Activated CD8-positive, alpha-beta T cell treated with anti-CD3 and anti-CD28 coated beads for 36 hours (primary cell): ENCODE results near the gene SLC15A5. TPM values are rescaled to one million over a fixed set of nuclear protein-coding genes. Genes with fewer than 3 reads are reported as not detected.

Source experiments
- ATAC-seq: fragments of 200-7000 bp; cut with Tn5 transposase; one replicate; pipeline ENCODE4 v1.10.0; 2021; ENCODE audit warnings: mild to moderate bottlenecking, moderate library complexity
- CTCF ChIA-PET: fragments of 350-600 bp; sonication (Branson Sonifier 250); formaldehyde crosslinking; loops from one replicate; lab custom pipeline; 2021; ENCODE audit warnings: antibody characterized with exemption; lab: Charles Lee
- POLR2A ChIA-PET: fragments of 350-600 bp; sonication (Branson Sonifier 250); formaldehyde crosslinking; loops from one replicate; lab custom pipeline; 2021; ENCODE audit warnings: antibody characterized with exemption; lab: Charles Lee
- DNase-seq: peaks from one replicate; pipeline ENCODE4 v3.0.0-alpha.2; 2020
- H3K27ac Mint-ChIP-seq: one replicate; pipeline ENCODE4 v1.8.0; 2021; ENCODE audit warnings: mild to moderate bottlenecking, mixed read lengths
- H3K27me3 Mint-ChIP-seq: one replicate; pipeline ENCODE4 v1.8.0; 2021; ENCODE audit warnings: mixed read lengths
- H3K36me3 Mint-ChIP-seq: one replicate; pipeline ENCODE4 v1.8.0; 2021; ENCODE audit warnings: low read depth, mixed read lengths
- H3K4me1 Mint-ChIP-seq: one replicate; pipeline ENCODE4 v1.8.0; 2021; ENCODE audit warnings: low read depth, mixed read lengths
- H3K4me3 Mint-ChIP-seq: one replicate; pipeline ENCODE4 v1.8.0; 2021; ENCODE audit warnings: mild to moderate bottlenecking, moderate library complexity, mixed read lengths
- H3K9me3 Mint-ChIP-seq: one replicate; pipeline ENCODE4 v1.8.0; 2021; ENCODE audit warnings: mixed read lengths
- intact Hi-C: fragments of 100-400 bp; cut with micrococcal nuclease; formaldehyde crosslinking; loops from one replicate; pipeline ENCODE4 v1.10.0; 2022
- total RNA-seq, 2 experiments: library from RNA; stranded (reverse); gene quantifications; one replicate each; pipeline ENCODE4 v1.2.3, GENCODE V29; 2021
- TF ChIP-seq, protein P1 (sequence below): fragments of 200-600 bp; IDR thresholded peaks from one replicate; pipeline ENCODE4 v1.8.0; 2022; ENCODE audit warnings: antibody characterized with exemption, mild to moderate bottlenecking

The SLC15A5 gene
- total RNA-seq, 2 experiments from 2014 or later: not detected

DNA sequence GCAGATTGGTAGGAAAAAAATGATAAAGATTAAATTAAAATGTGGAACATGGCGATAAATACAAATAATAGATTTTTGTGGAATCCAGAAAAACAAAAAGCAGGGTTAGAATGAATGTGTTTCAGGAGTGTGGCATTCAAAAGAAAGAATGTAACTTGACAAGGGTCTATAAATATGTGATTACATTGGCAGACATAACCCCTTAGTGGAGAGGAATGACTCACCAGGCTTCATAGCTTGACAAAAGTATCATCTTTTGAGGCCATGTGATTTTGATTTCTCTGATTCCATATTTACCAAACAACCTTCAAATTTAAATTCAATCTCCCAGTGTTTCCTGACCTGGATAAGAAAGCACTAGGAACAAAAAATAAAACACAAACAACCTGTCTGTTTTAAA is 45.5 kb upstream of the SLC15A5 start:
- no peak for ATAC-seq
- CTCF ChIA-PET: no interaction called here
- intact Hi-C loops: no loop called here

DNA sequence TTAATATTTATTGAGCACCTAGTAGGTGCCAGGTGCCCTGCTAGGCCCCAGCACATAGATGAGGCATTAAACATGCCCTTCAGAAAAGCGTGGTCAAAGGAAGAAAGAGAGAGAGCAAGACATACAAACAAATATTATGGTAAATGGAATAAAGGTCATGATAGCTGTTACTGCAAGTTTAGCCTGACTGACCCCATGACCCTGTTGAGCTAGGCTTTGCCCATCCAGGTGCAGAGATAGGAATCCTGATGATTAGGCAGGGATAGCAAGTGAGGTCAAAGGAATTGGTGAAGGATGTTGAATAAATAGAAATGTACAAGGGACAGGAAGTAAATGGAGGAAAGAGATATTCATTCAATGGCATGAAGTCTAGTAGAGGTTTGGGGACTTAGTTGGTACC is 33.4 kb upstream of the SLC15A5 start:
- DNase-seq (no peak), ATAC-seq (no peak)
- ChIA-PET POLR2A (no interaction called here), CTCF (no interaction called here)
- Mint-ChIP-seq H3K27me3 (no peaks in the 10 kb centered on the region), H3K4me3 (no peak overlapping the region), H3K4me1 (no peaks in the 10 kb centered on the region), H3K9me3 (peaks cover 18% of the 10 kb centered on the region), H3K27ac (no peak overlapping the region), H3K36me3 (no peaks in the 10 kb centered on the region)
- intact Hi-C loops: no loop called here
- TF ChIP-seq, protein P1, sequence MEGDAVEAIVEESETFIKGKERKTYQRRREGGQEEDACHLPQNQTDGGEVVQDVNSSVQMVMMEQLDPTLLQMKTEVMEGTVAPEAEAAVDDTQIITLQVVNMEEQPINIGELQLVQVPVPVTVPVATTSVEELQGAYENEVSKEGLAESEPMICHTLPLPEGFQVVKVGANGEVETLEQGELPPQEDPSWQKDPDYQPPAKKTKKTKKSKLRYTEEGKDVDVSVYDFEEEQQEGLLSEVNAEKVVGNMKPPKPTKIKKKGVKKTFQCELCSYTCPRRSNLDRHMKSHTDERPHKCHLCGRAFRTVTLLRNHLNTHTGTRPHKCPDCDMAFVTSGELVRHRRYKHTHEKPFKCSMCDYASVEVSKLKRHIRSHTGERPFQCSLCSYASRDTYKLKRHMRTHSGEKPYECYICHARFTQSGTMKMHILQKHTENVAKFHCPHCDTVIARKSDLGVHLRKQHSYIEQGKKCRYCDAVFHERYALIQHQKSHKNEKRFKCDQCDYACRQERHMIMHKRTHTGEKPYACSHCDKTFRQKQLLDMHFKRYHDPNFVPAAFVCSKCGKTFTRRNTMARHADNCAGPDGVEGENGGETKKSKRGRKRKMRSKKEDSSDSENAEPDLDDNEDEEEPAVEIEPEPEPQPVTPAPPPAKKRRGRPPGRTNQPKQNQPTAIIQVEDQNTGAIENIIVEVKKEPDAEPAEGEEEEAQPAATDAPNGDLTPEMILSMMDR: no peak

More for the DNA sequence above, 45.5 kb upstream of the SLC15A5 start:
- no peak overlapping the region for H3K4me3 Mint-ChIP-seq
- TF ChIP-seq, protein P1: no peak
- no peak overlapping the region for H3K27ac Mint-ChIP-seq
- H3K27me3 Mint-ChIP-seq: no peaks in the 10 kb centered on the region
- DNase-seq: no peak
- POLR2A ChIA-PET: no interaction called here
- H3K9me3 Mint-ChIP-seq: peaks cover 8% of the 10 kb centered on the region
- H3K4me1 Mint-ChIP-seq: no peaks in the 10 kb centered on the region
- H3K36me3 Mint-ChIP-seq: no peaks in the 10 kb centered on the region

DNA sequence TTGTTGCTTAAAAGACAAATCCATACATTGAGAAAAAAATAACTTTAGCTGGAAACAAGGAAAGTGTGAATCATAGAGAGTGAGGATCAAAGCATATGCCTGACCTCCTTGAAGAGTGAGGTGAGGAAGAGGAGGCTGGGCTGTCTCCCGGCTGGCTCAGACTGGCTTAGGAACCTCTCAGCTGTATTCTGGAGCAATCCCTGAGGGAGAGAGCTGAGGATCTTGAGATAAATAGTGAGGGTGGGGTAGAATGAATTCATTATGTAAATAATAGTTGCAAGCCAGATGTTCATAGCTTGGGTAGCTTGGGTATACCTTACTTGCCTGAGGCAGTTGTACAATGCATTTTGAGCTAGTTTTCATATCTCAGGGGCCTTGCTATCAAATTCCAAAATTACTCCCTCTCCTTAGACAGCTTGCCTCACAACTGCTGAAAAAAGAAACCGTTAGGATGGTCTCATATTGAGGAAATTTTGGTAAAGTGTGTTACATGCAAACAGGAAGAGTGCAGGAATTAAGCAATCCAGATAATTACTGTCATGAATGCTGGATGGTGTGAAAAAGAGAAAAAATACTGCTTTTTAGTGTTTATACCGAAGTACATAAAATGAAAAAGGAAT is 30.5 kb upstream of the SLC15A5 start:
- H3K9me3 Mint-ChIP-seq: peaks cover 24% of the 10 kb centered on the region
- no peaks in the 10 kb centered on the region for H3K36me3 Mint-ChIP-seq
- H3K27me3 Mint-ChIP-seq: no peaks in the 10 kb centered on the region
- H3K4me3 Mint-ChIP-seq: no peak overlapping the region
- intact Hi-C loops: no loop called here
- TF ChIP-seq, protein P1: no peak
- ATAC-seq: no peak
- POLR2A ChIA-PET: no interaction called here
- CTCF ChIA-PET: no interaction called here
- no peaks in the 10 kb centered on the region for H3K4me1 Mint-ChIP-seq
- no peak for DNase-seq
- H3K27ac Mint-ChIP-seq: no peak overlapping the region

DNA sequence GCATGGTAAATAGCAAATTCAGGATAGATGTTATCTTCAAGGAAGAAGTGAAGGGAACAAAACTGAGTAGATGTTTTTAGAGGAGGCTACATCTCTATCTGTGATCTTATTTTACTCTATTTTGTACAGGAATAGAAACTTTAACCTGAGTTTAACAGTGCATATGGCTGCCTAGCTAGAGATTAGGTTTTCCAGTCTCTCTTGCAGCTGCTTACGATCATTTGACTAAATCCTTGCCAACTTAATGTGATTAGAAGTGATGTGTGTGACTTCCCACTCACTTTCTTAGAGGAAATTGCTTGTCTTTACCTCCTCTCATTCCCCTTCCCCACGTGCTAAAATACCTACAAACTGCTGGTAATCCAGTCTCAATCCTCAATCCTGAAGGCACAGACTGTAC is 26.5 kb upstream of the SLC15A5 start:
- H3K9me3 Mint-ChIP-seq: peaks cover 14% of the 10 kb centered on the region
- ChIA-PET POLR2A (no interaction called here), CTCF (no interaction called here)
- TF ChIP-seq, protein P1: no peak
- intact Hi-C loops: no loop called here
- H3K36me3 Mint-ChIP-seq: no peaks in the 10 kb centered on the region
- no peak for DNase-seq
- H3K4me1 Mint-ChIP-seq: no peaks in the 10 kb centered on the region
- H3K27ac Mint-ChIP-seq: no peak overlapping the region
- no peak overlapping the region for H3K4me3 Mint-ChIP-seq
- no peak for ATAC-seq
- H3K27me3 Mint-ChIP-seq: no peaks in the 10 kb centered on the region

DNA sequence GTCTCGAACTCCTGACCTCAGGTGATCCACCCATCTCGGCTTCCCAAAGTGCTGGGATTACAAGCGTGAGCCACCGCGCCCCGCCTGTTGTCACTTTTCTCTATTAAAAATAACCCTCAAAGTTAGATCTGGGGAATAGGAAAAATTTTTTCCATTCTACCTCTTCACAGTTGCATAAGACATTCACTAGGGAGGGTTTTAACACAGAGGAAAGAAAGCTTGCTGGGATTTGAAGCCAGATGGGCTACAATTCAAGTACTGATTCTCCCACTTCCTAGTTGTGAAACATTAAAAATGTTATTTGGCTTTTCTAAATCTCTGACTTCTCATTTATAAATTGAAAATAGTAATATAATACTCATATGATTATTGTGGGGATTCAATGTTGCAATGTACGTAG is 23.3 kb upstream of the SLC15A5 start:
- POLR2A ChIA-PET: no interaction called here
- H3K27me3 Mint-ChIP-seq: no peaks in the 10 kb centered on the region

More for the DNA sequence above, 23.3 kb upstream of the SLC15A5 start:
- no peaks in the 10 kb centered on the region for H3K36me3 Mint-ChIP-seq
- DNase-seq (no peak), ATAC-seq (no peak)
- CTCF ChIA-PET: no interaction called here
- intact Hi-C loops: no loop called here
- H3K9me3 Mint-ChIP-seq: peaks cover 6% of the 10 kb centered on the region
- no peak overlapping the region for H3K27ac Mint-ChIP-seq
- no peak overlapping the region for H3K4me3 Mint-ChIP-seq
- TF ChIP-seq, protein P1: no peak
- H3K4me1 Mint-ChIP-seq: no peaks in the 10 kb centered on the region
